ENCODE results near the gene EGFR.

DNA sequence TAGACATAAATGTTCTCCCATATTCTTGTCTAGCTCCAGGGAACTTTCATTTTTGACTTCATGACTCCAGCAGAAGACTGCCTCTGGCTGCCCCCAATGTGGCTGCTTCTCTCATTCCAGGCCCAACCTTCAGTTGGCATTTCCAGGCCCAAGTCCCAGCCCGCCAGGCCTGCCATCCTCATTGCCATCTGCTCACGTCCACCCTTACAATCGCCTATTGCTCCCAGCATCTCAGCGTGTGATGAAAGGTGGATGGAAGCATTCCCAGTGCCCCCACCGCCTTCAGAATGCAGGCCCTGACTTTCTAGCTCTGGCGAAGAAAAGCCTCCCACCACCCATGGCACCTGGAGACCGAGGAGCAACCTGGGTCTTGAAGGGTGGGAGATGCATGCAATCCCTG is 214.2 kb downstream of the EGFR start:
- TF ChIP-seq CTCF (IDR thresholded peaks at IDR 0.05) (no peak), POLR2A (IDR thresholded peaks at IDR 0.05) (no peak)
